ENCODE measurements around the gene MPPED2.

MPPED2 gene

GRCh38 chr11:30526558-30526957 lies 59.6 kb downstream of the MPPED2 start:
- no peak for DNase-seq

DNA sequence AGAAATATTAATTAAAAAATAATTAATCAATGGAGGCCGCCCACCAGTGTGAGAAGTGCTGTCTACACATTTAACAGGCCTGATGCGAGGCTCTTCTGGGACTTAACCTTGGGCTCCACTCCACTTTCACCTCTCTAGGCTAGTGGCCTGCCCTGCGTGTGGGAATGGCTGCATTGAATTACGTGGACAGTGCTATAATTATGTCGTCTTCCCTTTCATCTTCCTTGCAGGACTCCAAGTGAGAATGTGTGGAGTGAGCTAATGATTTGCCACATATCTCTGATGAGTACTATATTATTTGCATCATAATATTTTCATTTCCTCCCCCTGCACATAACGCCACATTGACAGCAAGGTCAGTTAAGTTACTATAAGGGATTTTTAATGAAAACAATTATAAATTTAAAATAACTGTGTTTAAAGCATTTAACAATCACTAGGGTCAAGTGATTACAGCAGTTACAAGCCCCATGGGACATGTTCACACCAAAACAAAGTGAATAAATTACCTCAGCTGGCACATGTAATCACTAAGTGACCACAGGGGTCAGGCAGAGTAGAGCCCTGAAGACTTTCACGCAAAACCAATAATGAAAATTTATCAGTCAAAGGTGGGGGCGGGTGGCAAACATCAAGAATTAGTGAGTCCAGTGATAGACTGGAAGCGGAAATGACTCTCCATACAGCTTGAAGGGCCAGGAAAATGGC lies 63.5 kb downstream of the MPPED2 start:
- no peak for DNase-seq

- no peak for DNase-seq
Measured at GRCh38 chr11:30521297-30522071, 64.7 kb downstream of the MPPED2 start.

- no peak for DNase-seq
Measured at GRCh38 chr11:30513087-30513486, 73.1 kb downstream of the MPPED2 start.

DNA sequence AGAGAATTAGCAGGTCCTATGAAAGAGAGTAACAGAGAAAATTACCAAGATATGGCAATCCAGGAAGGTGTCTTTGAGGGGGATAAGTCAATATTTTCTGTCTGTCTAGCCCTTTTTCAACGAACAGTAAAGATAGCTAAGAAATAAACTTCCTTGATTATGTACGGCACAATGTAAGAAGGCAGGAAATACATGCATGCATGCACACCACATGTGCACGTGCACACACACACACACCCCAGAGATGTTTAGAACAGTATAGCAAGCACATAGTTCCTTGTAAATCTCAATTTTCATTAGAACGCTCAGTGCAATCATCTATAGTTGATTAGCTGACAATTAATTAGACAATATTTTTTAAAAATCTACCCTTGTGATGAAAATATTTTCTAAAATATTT lies 74.7 kb downstream of the MPPED2 start:
- DNase-seq, result no peak

GRCh38 chr11:30510750-30511149 lies 75.4 kb downstream of the MPPED2 start:
- DNase-seq, result no peak

DNA sequence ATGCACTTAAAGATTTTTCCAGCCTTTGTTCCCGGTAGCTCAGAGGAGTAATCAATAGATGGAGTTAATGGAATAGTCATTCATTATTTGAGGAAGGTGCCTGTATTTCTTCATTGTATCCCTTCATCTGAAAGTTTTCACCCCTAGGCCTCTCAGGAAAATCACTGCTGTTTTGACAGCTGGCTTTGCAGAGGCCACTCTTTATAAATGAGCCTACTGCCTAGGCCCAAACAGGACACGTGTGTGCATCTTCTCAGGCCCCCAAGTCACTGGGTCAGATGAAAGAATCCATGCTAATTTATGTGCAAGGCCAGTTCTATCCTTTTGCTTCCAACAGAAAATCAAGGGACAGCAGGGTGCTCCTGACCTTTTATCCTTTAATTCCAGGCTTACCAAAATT lies 76.8 kb downstream of the MPPED2 start:
- DNase-seq, result no peak

DNA sequence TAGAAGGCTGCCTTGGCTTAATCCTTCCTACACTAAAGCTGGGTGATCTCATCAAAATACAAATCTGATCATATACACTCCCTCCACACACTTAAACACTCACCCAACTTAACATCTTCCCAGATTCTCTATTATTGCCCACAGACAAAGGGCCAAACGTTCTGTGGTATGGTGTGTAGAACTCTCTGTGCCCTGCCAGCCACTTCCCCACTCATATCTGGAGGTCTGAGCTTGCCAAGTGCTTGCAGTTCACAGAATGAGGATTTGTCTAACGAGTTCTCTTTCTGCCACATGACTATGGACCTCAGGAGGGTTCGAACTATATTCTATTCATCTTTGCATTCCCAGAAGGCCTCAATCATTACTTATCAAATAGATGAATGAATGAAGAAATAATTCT lies 77.6 kb downstream of the MPPED2 start:
- DNase-seq, result no peak

DNA sequence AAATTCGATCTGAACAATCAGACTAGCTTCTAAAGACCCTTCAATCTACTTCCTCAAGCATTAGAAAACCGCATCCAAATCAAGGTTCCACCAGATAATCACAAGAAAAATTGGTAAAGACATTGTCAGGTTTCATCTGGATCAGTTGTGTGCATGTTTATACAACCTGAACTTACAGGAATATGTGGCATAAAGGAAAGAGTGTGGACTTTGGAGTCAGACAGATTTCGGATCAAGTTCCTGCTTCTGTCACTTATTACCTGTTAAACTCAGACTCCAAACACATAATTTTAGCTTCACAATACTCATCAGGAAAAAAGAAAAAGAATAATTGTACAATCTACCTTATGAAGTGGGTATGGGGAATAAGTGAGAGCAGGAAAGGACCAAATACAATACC lies 80.5 kb downstream of the MPPED2 start:
- DNase-seq, result no peak

- DNase-seq, result no peak
Measured at GRCh38 chr11:30504468-30504867, 81.7 kb downstream of the MPPED2 start.

GRCh38 chr11:30503156-30503555 lies 83.0 kb downstream of the MPPED2 start:
- DNase-seq, result no peak

DNA sequence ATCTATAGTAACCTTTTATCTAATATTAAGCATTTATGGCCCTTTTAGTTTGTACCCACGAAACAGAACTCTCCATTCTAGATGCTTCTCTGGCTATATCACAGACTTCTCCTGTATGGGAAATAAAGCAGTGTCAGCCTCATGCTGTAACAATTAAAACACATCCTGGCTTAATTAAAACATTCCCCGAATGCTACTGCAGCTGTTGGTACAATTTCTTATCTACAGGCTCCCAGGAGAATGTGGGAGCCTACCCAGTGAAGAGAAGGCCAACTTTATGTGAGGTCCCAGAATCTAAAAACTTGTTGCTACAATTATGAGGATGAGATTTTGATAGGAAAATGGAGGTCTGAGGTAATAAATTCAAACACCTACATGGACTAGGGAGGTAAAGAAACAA lies 83.8 kb downstream of the MPPED2 start:
- no peak for DNase-seq

DNA sequence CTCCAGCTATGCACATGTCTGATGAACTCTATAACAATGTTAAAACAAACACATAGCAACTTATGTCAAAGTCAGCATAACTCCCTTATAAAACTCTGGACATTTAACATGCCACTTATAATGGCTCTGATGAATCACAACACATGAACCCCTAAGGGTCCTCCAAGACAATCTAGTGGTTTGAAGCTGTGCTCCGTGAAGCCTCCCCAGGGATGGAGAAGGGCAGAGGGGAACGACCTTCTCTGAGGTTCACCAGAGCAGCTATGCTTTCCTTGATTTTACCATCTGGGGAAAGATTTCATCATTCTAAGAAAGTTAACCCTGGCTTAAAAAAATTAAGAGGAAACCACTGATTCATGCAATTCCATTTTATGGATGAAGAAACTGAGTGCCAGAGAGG lies 84.4 kb downstream of the MPPED2 start:
- DNase-seq, result no peak

GRCh38 chr11:30499940-30500339 lies 86.2 kb downstream of the MPPED2 start:
- no peak for DNase-seq

GRCh38 chr11:30497600-30497999 lies 88.6 kb downstream of the MPPED2 start:
- no peak for DNase-seq

GRCh38 chr11:30496935-30497334 lies 89.2 kb downstream of the MPPED2 start:
- no peak for DNase-seq

- DNase-seq, result no peak
Measured at GRCh38 chr11:30495437-30495836, 90.7 kb downstream of the MPPED2 start.

- DNase-seq, result no peak
Measured at GRCh38 chr11:30489511-30489910, 96.6 kb downstream of the MPPED2 start.

GRCh38 chr11:30489076-30489475 lies 97.1 kb downstream of the MPPED2 start:
- no peak for DNase-seq

DNA sequence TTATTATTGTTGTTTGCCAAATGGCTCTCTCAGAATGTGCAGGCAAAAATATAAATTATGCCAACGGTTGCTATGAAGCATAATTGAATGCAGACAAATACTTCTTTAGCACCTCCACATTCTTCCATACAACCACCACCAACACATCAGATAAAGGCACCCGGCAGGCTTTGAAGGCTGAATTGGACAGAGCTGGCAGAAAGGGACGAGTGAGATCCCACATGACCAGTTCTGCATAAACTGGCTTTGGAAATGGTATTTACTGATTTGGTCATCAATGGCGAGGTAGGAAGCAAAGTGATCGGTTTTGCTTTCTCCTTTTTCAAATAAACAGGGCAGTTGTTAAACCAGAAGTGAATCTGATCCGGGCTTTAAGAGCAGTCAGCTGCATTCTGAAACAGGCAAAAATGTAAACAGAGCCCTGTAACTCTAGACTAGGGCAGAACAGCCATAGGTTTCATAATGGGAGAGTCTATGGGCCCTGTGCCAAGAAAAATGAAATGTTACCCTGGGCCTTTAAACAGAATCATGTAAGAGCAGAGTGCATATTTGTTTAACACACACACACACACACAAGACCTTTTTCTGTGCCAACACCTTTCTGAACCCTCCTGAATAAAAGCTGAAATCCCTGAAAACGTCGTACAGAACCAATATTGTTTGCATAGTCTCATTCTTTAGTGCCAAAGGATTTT lies 97.7 kb downstream of the MPPED2 start:
- peak; percentile 6 to 29 for DNase-seq

GRCh38 chr11:30487200-30487898 lies 98.8 kb downstream of the MPPED2 start:
- DNase-seq, result peak; percentile 92 to 94

DNA sequence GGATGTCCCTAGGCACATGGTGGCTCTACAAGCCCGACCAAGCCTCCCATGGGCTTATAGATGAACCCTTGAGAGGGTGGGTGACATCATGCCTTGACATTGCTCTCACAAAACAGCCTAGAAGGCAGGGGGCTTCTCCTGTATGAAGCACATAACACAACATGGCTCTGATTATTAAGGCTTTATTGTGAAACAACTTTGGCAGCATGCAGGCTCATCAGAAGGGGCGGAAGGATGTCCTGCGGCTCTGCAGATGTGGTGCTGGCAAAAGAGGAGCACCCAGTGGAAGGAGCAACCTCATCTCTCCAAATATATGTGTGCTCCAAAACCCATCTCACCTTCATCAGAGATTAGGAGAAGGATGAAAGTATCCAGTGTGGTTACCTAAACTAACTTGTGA lies 100.4 kb downstream of the MPPED2 start:
- no peak for DNase-seq

- no peak for DNase-seq
Measured at GRCh38 chr11:30485222-30485621, 100.9 kb downstream of the MPPED2 start.

All from inflammatory macrophage (primary cell).